ENCODE measurements around the gene FCGR3A.
"Not testable (repeated sequence)": the region's sequence is repeated elsewhere in the genome, so short reads cannot be mapped to it uniquely, and the experiment has no call there.

GRCh38 chr1:161537068-161537669 lies 12.4 kb downstream of the FCGR3A start:
- not testable (repeated sequence) for TF ChIP-seq CTCF (conservative IDR thresholded peaks at IDR 0.05; ENCODE audit: low read depth in 2 of 2); POLR2AphosphoS5 (IDR thresholded peaks at IDR 0.05; ENCODE audit: low read depth); REST (IDR thresholded peaks at IDR 0.05; ENCODE audit: unreplicated experiment); EZH2 (IDR thresholded peaks at IDR 0.05; ENCODE audit: low read depth, unreplicated experiment); CREB1 (CRISPR knock-in tag; IDR thresholded peaks at IDR 0.05; ENCODE audit: low read depth)

Measured in GM23338 (cell line).